ES-I3 (cell line): ENCODE measurements around the gene KRTAP5-11.
"Not testable (repeated sequence)": the region's sequence is repeated elsewhere in the genome, so short reads cannot be mapped to it uniquely, and the experiment has no call there.

Source experiments
- H3K36me3 ChIP-seq: 2 replicates; pipeline ENCODE4 v1.6.1; 2013; ENCODE audit warnings: mild to moderate bottlenecking, low read length, control low read depth, moderate library complexity; ENCODE audit not compliant: insufficient read depth
- H3K4me1 ChIP-seq: 2 replicates; pipeline ENCODE4 v1.6.1; 2013; ENCODE audit warnings: mild to moderate bottlenecking, control low read depth, low read length; ENCODE audit not compliant: insufficient read depth
- H3K9ac ChIP-seq: 2 replicates; pipeline ENCODE4 v1.6.1; 2013; ENCODE audit warnings: low read depth, mild to moderate bottlenecking, low read length, moderate library complexity
- H3K9me3 ChIP-seq: 2 replicates; pipeline ENCODE4 v1.6.1; 2013; ENCODE audit warnings: mild to moderate bottlenecking, low read length, moderate library complexity; ENCODE audit not compliant: control insufficient read depth, insufficient read depth

KRTAP5-11 gene

GRCh38 chr11:71571101-71571850 is 11.4 kb downstream of the KRTAP5-11 start:
- not testable (repeated sequence) for H3K36me3 ChIP-seq, H3K4me1 ChIP-seq, H3K9me3 ChIP-seq, H3K9ac ChIP-seq

GRCh38 chr11:71568704-71569349 is 13.8 kb downstream of the KRTAP5-11 start:
- Histone ChIP-seq H3K9ac (no peak overlapping the region), H3K36me3 (no peaks in the 10 kb centered on the region), H3K9me3 (no peaks in the 10 kb centered on the region), H3K4me1 (peaks cover 2% of the 10 kb centered on the region; the same call in 1 of the 2 replicates)

- H3K36me3 ChIP-seq, H3K9me3 ChIP-seq: not testable (repeated sequence)
Measured at GRCh38 chr11:71567633-71568032, 15.0 kb downstream of the KRTAP5-11 start.

GRCh38 chr11:71566626-71567599 is 15.8 kb downstream of the KRTAP5-11 start:
- not testable (repeated sequence) for H3K9me3 ChIP-seq, H3K4me1 ChIP-seq, H3K36me3 ChIP-seq, H3K9ac ChIP-seq

More at GRCh38 chr11:71567633-71568032, 15.0 kb downstream of the KRTAP5-11 start:
- H3K9ac ChIP-seq, H3K4me1 ChIP-seq: not testable (repeated sequence)

- H3K36me3 ChIP-seq, result no peaks in the 10 kb centered on the region
- H3K9ac ChIP-seq, result no peak overlapping the region
Measured at GRCh38 chr11:71566081-71566620, 16.5 kb downstream of the KRTAP5-11 start.

GRCh38 chr11:71565263-71565662 is 17.4 kb downstream of the KRTAP5-11 start, which contains the start of gene KRTAP5-10:
KRTAP5-10 (plus strand) TSS chr11:71565563; CDS start chr11:71565588, 25 bp downstream.
- Histone ChIP-seq H3K9ac (no peak within 1 kb of the TSS), H3K36me3 (no peaks in the 10 kb centered on the region), H3K4me1 (peaks cover 2% of the 10 kb centered on the region; the same call in 1 of the 2 replicates), H3K9me3 (peaks cover 4% of the 10 kb centered on the region; the same call in 1 of the 2 replicates)

More at GRCh38 chr11:71566081-71566620, 16.5 kb downstream of the KRTAP5-11 start:
- Histone ChIP-seq H3K4me1 (peaks cover 2% of the 10 kb centered on the region; the same call in 1 of the 2 replicates), H3K9me3 (peaks cover 4% of the 10 kb centered on the region; the same call in 1 of the 2 replicates)

- Histone ChIP-seq H3K4me1 (peaks cover 2% of the 10 kb centered on the region; the same call in 1 of the 2 replicates), H3K9ac (no peak overlapping the region), H3K36me3 (no peaks in the 10 kb centered on the region), H3K9me3 (peaks cover 4% of the 10 kb centered on the region; the same call in 1 of the 2 replicates)
Measured at GRCh38 chr11:71564430-71564829, 18.2 kb downstream of the KRTAP5-11 start.

GRCh38 chr11:71563406-71563805 is 19.3 kb downstream of the KRTAP5-11 start:
- peaks cover 2% of the 10 kb centered on the region; the same call in 1 of the 2 replicates for H3K4me1 ChIP-seq
- no peak overlapping the region for H3K9ac ChIP-seq
- H3K36me3 ChIP-seq, result no peaks in the 10 kb centered on the region
- peaks cover 4% of the 10 kb centered on the region; the same call in 1 of the 2 replicates for H3K9me3 ChIP-seq

GRCh38 chr11:71562120-71562519 is 20.6 kb downstream of the KRTAP5-11 start:
- H3K4me1 ChIP-seq, result 0 out of 2 replicates have a peak, but pooled peaks cover 2% of the 10 kb centered on the region
- H3K9ac ChIP-seq, result no peak overlapping the region
- H3K36me3 ChIP-seq, result no peaks in the 10 kb centered on the region
- H3K9me3 ChIP-seq, result peaks cover 7% of the 10 kb centered on the region; the same call in 1 of the 2 replicates

- Histone ChIP-seq H3K9ac (no peak overlapping the region), H3K9me3 (peaks cover 8% of the 10 kb centered on the region; the same call in 1 of the 2 replicates), H3K4me1 (no peaks in the 10 kb centered on the region), H3K36me3 (no peaks in the 10 kb centered on the region)
Measured at GRCh38 chr11:71558996-71559395, 23.7 kb downstream of the KRTAP5-11 start.

- Histone ChIP-seq H3K36me3 (no peaks in the 10 kb centered on the region), H3K9ac (no peak overlapping the region), H3K9me3 (peaks cover 8% of the 10 kb centered on the region; the same call in 1 of the 2 replicates), H3K4me1 (no peaks in the 10 kb centered on the region)
Measured at GRCh38 chr11:71557257-71557656, 25.4 kb downstream of the KRTAP5-11 start.

GRCh38 chr11:71556018-71556417 is 26.7 kb downstream of the KRTAP5-11 start:
- no peaks in the 10 kb centered on the region for H3K36me3 ChIP-seq
- H3K4me1 ChIP-seq, result no peaks in the 10 kb centered on the region
- H3K9me3 ChIP-seq, result peaks cover 4% of the 10 kb centered on the region; the same call in 1 of the 2 replicates
- no peak overlapping the region for H3K9ac ChIP-seq

GRCh38 chr11:71555508-71555907 is 27.2 kb downstream of the KRTAP5-11 start:
- H3K9me3 ChIP-seq, result peaks cover 4% of the 10 kb centered on the region; the same call in 1 of the 2 replicates
- no peak overlapping the region for H3K9ac ChIP-seq
- no peaks in the 10 kb centered on the region for H3K36me3 ChIP-seq
- H3K4me1 ChIP-seq, result no peaks in the 10 kb centered on the region
